ENCODE results near the gene INSIG1.

INSIG1 gene

DNA sequence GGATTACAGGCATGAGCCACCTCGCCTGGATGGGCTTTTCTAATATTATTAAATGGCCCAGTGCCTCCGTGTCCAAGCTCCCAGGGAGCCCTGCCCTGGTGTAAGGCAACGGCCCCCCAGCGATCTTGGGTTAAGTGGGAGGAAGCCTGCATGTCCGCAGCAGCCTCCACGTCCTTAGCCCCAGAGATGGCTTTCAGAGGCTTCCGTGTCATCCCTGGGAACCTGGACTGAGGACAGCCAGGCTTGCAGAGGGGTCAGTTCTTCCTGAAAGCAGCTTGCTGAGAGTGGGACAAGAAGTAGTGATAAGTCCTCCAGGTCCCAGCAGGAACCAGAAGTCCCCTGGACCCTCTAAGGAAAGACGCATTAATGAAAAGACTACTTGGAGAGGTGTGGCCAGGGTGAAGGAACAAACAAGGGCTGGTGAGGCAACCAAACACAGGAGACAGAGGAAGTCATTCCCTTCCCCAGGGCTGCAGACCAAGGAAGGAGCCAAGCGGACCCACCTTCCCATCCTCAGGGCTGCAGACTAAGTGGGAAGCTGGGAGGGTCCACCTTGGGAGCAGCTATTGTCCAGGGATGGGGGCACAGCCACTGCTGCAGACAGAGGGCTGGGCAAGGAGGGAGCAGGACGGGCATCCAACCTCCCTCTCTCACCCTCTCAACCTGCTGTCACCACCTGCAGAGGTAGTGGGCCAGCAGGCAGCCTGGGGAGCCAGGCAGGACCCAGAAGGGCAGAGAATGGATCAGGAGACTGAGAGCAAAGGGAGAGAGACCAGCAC is 13.0 kb upstream of the INSIG1 start:
- FAIRE-seq (no peak), DNase-seq (ENCODE audit: low spot score) (no peak)

DNA sequence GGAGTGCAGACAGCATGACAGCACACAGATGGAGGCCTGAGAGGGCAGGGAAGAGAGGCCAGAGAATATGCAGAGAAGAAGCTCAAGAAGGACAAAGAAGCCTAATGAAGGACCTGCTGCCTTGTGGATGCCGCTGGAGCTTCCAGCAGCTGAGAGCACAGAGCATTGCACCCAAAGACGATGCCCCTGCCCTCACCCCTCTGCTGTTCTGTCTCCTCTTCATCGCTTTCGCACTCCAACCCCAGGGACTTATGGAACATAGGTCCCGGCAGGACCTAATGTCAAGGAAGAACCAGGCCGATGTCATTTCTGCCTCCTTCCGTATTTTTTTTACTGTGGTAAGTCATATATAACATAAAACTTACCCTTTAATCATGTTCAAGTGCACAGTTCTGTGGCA is 12.3 kb upstream of the INSIG1 start:
- DNase-seq (ENCODE audit: low spot score) (no peak), FAIRE-seq (no peak)

DNA sequence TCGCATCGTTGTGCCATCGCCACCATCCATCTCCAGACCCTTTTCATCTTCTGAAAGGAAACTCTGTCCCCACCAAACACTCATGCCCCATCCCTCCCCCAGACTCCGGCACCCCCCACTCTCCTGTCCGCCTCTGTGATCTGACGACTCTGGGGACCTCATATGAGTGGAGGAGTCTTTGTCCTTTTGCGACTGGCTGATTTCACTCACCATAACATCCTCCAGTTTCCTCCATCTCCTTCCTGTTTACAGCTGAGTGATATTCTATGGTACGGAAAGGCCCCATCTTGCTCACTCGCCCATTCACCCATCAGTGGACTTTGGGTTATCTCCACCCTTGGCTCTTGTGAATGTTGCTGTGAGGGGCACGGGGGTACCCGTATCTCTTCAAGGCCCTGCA is 11.8 kb upstream of the INSIG1 start:
- FAIRE-seq, result no peak
- no peak for DNase-seq (ENCODE audit: low spot score)

DNA sequence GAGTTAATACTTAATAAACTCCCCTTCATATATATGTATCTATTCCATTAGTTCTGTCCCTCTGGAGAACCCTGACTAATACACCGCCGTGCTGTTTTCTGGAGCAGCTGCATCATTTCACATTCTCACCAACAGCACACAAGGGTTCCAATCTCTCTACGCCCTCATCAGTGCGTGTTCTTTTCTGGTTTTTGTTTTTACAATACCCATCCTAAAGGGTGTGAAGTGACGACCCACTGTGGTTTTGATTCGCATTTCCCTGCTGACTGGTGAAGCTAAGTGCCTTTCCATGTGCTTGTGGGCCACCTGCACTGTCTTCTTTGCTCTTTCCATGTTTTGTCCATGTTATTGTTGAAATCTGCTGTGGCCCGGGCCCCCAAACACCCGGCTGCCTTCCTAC is 11.0 kb upstream of the INSIG1 start:
- FAIRE-seq (no peak), DNase-seq (ENCODE audit: low spot score) (no peak)

DNA sequence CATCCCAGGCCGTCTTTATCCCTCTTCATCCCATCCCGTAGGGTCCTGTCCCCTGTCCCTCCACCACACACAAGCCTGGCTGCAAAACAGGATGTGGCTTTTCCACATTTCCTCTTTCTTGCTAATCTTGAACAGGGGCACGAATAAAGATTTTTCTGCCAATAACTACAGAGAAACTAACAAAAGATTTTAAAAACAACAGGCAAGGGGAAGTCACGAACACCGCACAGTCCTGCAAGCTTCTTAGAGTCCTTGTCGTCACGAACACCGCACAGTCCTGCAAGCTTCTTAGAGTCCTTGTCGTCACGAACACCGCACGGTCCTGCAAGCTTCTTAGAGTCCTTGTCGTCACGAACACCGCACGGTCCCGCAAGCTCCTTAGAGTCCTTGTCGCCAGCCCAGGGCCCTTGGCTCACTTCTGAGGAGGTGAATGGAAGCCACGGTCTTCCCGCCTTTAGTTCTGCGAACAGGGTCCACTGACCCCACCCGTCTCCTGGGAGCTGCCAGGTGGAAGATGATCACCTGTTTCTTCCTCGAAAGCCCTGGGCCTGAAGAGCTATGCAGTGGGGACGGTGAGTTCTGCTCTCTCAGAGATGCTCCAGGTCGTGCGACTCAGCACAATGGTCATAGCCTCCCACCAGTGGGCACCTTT is 10.3 kb upstream of the INSIG1 start:
- FAIRE-seq (no peak), DNase-seq (ENCODE audit: low spot score) (no peak)

DNA sequence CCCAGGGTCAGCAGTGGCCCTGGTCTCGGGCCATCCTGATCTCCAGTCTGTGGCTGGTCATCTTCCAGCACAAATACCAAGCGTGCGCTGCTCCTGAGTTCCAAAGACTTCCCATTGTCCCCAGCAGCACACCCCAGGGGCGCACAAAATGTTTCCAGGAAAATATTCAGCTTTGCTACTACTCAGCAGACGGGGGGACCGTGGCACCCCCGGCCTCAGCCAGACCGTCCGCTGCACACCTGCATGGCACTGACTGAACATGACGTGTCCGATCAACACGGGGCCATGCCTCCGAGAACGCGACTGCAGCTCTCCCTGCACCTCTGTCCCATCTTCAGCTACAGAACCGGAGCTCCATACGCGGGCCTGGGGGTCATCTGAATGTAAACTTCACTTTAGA is 9.6 kb upstream of the INSIG1 start:
- no peak for FAIRE-seq
- no peak for DNase-seq (ENCODE audit: low spot score)

DNA sequence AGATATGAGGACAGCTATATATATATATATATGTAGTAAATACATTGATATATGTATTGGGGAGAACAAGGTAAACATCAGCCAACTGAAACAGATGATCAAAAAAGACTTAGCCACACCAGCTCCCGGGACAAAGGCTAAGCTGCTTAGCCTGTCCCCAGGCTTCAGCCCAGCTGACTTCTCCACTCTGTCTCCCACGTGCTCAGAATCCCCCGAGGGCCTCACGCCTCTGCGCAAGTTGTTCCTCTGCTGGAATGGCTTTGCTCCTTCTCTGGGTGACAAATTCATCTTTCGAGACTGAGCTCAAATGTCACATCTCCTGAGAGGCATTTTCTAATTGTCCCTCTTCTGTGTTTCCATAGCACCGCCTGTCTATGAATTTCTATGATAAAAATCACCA is 8.6 kb upstream of the INSIG1 start:
- DNase-seq (ENCODE audit: low spot score) (no peak), FAIRE-seq (no peak)

DNA sequence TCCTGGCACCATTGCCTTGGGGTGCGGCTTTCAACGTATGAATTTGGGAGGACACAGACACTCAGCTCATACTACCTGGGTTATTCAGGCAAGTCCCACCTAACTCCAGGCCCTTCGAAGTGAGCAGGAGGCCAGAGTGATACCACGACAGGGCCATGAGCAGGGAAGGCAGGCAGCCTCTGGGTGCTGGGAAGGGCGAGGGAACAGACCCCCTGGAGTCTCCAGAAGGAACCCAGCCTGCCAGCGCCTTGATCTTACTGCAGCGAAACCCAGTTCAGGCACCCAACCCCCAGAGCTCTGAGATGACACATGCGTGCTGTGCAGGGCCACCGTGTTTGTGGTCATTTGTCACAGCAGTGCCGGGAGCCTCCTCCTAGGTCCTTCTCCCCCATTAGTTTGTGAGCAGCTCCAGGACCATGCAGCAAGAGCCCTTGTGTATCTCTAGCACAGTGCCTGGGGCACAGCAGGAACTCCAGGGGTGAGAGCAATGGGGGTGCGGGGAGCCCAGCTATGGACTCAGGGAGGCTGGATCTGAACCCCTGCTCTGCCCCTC is 7.7 kb upstream of the INSIG1 start:
- DNase-seq (ENCODE audit: low spot score) (no peak), FAIRE-seq (no peak)

DNA sequence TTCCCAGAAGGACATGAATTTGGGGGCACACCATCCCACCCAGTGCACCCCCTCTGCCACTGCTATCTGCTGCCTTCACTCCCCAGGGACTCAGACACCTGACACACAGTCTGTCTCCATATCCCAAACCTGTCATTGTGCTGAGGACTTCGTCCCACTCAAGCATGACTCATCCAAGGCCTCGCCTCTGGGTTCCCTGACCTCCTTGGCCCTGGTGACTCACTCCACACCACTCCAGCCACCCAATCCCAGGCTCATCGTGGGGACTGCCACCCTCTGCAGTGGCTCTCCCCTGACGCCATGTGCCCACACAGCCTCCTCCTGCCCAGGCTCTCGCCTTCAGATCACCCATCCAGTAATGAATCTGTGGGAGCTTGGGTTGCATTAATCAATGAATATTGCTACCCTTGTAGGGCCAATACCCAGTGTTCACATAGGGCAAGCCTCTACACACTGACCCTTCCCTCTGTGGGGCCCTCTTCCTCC is 6.6 kb upstream of the INSIG1 start:
- no peak for FAIRE-seq
- peak; percentile 26 for DNase-seq (ENCODE audit: low spot score)

DNA sequence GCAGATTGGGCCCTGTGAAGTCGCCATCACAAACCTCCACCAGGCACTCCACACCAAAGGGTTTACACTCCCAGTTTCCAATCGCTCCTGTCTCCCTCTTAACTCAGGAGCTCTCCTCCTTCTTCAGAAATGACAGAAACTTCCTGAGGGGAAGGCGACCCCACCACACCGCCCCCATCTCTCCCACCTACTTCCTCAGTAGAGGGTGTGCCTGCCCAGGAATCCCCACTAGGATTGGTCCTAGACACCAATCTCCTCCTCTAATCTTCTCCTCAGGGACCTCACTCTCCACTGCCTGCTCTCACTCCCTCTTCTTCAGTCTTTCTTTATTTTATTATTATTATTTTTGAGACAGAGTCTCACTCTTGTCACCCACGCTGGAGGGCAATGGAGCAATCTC is 5.9 kb upstream of the INSIG1 start:
- no peak for FAIRE-seq
- DNase-seq (ENCODE audit: low spot score), result no peak

DNA sequence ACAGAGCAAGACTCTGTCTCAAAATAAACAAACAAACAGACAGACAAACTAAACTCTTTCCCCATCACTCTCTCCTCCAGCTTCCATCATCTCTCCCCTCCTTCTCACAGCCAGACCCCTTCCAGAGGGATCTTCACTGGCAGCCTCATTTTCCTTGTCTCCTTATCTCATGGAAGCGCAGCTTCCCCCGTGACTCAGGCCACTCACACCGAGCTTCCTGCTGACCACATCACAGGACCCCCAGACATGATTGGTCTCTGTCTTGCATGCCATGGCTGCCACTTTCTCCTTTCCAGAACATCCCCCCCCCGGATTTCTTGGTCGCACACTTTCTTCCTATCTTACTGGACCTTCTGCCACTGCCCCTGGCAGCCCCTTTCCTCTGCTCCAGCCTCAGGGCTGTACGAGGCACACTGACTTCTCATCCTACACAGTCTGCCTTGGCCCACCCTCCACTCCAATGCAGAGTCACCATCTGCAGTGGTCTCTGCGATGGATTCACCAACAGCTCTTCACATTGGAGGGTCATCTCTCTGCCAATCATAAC is 4.9 kb upstream of the INSIG1 start:
- DNase-seq (ENCODE audit: low spot score), result no peak
- no peak for FAIRE-seq

DNA sequence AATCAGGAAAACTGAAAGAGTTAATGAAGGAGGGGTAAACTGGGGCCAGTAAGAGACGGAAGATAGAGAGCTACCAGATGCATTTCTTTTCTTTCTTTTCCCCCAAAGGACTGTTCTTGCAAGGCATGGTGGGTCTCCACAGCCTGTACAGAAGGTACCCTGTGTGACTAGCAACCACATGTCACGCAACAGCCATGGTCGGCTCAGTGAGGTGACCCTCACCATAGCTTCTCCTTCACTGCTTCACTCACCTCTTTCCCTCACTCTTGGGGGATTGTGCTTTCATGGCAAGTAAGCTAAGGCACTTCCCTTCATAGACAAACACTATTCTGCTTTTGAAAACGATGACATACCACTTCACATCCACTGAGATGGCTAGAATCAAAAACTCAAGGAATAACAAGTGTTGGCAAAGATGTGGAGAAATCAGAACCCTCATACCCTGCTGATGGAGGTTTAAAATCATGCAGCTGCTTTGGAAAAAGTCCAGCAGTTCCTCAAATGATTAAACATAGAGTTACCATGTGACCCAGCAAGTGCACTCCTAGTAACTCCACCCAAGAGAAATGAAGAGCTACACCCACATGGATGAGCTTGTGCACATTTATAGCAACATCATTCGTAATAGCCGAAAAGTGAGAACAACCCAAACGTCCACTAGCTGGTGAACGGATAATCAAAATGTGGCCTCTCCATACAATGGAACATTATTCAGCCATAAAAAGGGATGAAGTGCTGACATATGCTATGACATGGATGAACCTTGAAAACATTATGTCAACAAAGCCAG is 3.8 kb upstream of the INSIG1 start:
- FAIRE-seq, result no peak
- no peak for DNase-seq (ENCODE audit: low spot score)

DNA sequence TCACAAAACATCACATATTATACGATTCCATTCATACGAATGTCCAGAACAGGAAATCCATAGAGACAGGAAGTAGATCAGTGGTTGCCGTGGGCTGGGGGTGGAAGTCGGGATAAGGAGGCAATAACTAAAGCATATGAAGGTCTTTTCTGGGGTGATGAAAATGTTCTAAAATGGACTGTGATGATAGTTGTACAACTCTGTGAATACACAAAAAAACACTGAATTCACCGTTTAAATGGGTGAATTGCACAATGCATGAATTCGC is 3.2 kb upstream of the INSIG1 start:
- DNase-seq (ENCODE audit: low spot score) (no peak), FAIRE-seq (no peak)

DNA sequence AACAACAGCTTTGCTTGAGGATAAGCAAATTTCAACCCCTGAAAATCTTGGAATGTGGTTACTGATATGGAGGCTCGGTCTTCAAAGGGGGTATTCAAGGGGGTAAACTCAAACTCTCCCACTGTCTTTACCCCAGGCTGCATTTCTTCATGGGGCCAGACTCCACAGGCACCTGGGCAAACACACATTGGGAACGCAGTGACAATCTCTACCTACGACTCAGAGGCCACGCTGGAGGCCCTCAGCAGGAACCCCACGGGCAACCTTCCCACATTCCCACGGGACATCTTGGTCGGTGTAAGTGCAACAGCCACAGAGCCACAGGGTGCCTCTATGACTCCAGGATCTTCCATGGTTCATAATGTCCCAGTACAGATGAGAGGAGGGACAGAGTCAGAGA is 2.2 kb upstream of the INSIG1 start:
- FAIRE-seq (no peak), DNase-seq (ENCODE audit: low spot score) (no peak)

DNA sequence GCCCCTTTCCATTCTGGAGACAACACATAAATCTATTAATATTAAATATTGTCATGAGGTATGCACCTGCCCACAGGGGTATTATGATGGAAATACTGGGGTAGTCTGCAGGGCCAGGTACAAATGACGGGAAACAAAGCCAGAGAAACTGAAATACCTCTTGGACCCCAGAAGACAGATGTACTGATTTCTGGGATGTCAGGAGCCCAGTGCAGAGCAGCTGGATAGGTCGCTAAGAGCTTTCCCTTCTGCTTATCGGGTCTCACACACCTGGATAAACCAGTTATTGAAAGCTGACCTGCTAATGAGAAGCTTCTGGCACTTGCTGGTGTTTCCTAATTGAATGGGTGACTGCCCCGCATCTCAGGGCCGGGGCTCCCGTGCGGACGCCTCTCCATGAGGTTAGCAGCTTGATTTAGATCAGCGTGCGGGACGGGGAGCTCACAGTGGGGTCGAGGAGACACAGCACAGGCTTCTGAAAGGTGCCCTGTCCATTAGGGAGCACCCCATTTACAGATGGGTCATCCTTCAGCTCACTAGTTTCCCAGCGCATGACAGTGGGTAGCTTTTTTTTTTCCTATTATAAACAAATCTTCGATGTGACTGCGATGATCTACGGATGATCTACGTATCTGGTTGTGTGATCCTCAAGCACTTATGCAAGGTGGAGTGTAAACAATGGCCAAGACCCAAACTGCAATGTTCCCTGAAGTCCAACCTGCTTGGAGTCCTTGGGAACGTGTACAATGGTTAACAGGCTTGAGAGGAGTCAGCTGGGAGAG is 1.5 kb upstream of the INSIG1 start:
- FAIRE-seq, result no peak
- no peak for DNase-seq (ENCODE audit: low spot score)

DNA sequence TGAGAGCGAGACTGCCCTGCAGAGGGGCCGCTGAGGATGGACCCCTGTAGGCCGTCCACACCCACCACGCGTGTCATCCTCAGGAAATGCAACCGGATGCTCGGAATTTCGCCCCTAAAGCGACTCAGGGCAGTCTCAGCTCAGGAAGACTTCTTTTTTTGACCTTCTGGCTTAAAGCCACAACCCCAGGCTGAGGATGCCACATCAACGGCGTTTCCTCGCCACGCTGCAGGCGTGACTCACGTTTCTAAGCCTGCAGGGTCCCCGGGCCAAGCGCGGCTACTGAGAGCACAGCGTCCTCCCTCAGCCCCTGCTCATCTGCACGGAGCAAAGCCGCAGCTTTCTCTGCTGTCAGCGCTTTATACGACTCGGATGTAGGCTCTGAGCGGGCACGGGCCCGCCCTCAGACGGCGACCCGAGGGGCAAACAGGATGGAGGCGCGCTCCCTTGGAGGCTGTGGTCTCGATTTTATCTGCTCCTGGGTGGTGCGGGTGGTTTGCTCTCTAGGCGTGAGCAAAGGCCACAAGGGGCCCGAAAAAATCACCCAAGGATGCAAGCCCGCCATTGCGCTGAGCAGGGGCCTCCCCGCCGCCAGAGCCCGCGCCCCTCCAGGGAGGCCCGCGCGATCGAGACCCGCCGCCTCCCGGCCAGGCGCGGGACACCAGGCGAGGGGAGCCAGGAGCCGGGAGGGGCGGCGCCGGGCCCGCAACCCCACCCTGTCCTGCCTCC is 726 bp upstream of the INSIG1 start:
- DNase-seq (ENCODE audit: low spot score) (peak; percentile 54), FAIRE-seq (no peak)

DNA sequence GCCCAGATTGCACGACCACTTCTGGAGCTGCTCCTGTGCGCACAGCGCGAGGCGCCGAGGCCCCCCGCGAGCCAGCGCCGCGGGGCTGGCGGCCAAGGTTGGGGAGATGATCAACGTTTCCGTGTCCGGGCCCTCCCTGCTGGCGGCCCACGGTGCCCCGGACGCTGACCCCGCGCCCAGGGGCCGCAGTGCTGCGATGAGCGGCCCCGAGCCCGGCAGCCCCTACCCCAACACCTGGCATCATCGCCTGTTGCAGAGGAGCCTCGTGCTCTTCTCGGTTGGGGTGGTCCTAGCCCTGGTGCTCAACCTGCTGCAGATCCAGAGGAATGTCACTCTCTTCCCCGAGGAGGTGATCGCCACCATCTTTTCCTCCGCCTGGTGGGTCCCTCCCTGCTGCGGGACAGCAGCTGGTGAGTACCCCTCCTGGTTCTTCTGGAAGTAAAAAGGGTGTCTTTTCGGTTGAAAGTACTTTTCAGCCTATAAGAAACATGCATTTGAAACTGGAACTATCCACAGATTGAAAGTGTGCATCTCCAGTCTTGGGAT is 683 bp downstream of the INSIG1 start:
- FAIRE-seq (no peak), DNase-seq (ENCODE audit: low spot score) (no peak)

DNA sequence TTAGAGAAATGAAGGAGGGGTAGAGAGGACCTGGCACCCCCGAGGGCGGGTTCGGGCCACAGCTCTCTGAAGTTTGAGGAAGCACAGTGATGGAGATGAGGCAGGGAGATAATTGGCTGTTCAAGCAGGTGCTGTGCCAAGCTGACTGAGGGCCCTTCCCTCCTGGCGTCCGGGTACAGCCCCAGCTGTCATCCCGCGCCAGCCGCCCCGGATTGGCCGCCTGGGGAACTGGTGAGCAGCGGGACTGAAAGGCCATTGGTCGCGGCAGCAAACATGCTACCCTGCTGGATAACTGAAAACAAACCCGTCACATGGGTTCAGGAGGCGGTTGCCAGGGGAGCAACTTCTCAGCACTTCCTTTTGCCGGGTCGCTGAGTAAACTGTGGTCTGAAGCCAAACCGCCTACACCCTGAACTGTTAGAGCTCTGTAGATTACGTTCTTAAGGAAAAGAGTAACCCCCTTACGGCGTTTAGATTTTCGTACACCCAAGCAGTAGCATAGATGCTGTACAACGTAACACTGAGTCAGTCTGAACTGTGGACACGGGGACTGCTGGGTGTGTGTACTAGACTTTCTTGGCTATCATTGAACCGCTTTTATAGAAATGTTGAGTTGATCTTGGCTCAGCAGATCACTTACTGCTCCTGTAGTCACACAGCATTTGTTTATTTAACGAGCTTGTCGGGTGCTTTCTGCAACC is 1.3 kb downstream of the INSIG1 start:
- FAIRE-seq, result no peak
- peak; percentile 72 for DNase-seq (ENCODE audit: low spot score)

DNA sequence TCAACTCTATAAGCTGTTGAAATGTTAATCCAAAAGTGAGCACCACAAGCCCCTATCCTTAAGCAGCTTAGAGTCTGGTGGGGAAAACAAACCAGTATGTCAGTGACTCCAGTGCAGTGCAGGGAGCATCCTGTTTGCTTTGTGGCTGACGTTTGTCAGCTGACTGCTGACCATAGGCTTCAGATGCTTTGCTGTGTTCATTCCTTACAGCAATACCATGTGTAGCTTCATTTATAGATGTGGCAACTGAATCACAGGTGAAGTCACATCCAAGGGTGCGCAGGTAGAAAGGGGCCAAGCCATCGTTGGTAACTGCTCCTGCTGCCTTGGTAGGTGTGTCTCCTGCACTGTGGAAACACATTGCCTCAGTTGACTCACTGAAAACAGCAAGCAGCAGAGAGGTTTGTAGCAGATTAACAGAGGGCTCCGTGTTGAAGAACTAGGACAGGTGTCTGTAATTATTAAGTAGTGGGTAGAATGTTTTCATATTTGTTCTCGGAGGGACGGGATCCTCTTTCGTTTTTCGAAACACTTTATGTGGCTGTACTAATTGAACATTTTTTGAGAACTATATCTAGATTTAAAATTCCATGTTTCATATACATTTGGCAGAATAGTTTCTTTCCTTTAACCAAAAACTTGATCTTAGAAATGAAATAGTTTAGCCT is 2.0 kb downstream of the INSIG1 start:
- DNase-seq (ENCODE audit: low spot score) (no peak), FAIRE-seq (no peak)

Data from urothelium cell line (cell line).